ENCODE measurements around the gene NAA16.
"Not testable (repeated sequence)": the region's sequence is repeated elsewhere in the genome, so short reads cannot be mapped to it uniquely, and the experiment has no call there.

Gene NAA16

DNA sequence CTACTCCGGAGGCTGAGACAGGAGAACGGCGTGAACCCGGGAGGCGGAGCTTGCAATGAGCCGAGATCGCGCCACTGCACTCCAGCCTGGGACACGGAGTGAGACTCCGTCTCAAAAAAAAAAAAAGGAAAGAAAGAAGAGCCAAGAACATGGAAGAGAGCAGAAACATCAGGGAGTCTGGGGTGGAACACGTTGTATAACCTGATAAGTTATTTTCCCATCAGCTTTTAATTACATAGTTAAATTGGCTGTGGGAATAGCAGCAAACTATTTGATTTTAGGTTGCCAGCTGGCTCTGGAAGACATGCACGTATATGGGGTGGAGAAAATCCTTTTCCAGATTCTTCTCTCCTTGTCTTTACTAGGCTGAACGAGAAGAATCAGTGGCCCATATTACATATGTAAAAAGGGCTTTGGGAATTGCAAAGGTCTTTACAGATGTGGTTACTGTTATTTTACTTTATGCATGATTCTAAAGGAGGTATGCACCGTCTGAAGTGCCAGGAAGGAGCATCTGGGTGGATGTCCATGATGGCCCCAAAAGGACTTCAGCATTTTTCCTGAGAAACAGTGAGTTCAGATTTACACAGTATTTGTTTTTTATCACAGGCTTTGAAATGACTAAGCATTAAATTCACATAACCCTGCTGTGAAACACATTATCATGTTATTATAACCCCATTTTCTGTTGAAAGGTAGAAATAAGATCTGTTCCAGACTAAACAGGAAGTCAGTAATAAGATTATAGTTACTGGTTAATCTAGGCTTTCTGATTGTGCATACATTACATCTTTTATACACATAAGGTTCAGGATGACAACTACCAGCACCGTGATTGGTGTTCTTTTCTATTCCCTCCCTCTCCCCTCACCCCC lies 4.6 kb upstream of the NAA16 start:
- DNase-seq: no peak

DNA sequence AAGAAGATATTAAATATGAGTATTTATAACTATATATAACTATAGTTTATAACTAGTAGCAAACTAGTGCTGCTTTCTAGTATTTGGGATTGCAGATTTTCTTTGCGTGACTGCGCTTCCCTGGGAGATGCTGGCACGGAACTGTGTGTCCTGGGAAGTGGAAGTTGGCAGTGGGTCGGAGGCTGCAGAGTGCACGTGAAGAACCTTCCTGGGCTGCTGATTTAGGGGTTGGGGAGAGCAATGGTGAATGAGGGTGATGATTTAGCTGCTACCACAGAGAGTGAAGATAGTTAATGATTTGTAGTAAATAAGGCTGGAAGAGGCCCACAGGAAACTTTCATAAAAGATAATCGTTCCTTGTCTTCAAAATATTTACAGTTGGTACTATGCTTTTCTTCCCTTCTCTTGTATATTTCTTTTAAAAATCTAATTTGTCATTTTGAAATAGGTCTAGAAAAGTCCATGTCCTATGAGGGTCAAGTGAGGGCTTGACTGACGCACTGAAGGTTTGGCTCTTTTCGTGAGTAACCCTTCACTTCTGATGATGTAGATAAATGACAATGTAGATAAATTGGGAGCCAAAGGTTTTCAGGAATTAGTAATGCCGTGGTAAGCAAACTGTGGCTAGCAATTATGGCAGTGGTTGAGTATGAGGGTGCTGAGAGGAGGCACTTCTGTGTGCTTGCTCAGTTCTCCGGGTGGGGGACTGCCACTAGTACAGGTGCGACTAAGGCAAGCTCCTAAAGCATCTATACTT lies 3.0 kb upstream of the NAA16 start:
- DNase-seq: no peak

DNA sequence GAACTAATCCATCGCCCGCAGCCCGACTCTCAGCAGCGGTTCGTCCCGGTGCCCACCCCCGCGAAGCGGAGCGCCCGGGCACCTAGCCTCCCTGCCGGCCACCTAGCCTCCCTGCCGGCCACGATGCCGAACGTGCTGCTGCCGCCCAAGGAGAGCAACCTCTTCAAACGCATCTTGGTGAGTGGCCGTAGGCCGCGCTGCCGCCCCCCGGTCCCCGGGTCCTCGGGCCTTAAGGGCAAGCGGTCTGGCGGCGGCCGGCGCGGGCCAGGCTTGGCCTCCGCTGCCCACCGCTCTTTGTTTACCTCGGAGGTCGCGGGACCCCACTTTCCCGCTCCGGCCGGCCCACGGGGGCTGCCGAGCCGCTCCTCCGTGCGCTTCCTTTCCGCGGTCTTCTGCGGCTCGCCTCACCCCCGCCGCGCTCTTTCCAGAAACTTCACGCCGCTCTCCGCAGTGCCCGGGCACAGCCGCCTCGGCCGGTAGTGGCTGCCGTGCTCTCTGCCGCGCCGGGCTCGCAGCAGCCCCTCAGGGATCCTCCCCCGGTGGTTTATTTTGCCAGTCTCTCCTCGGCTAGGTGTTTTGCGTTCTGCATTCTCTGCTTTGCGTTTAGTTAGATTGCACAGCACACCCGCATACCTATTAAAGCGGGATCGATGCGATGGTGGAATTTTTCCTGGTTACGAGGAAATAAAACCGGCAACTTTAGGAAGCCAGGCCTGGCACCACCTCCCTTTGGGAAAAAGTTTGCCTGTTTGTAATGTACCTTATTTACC lies 524 bp downstream of the NAA16 start:
- no peak for DNase-seq

DNA sequence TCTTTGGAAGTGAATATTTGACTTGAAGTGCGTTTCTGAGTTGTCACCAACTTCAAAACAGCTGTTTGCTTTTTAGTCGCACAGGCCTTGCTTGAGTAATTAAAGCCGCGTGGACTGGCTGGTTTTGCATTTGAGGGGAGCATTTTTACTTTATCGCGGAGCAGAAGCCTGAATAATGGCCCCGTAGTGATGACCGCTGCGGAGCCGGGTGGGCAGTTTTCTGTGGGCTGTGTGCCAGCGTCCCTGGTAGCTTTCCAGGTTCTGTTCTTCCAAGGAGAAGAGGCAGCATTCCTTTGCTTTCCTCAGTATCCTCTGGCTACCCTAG lies 1.1 kb downstream of the NAA16 start:
- peak; percentile 21 for DNase-seq

DNA sequence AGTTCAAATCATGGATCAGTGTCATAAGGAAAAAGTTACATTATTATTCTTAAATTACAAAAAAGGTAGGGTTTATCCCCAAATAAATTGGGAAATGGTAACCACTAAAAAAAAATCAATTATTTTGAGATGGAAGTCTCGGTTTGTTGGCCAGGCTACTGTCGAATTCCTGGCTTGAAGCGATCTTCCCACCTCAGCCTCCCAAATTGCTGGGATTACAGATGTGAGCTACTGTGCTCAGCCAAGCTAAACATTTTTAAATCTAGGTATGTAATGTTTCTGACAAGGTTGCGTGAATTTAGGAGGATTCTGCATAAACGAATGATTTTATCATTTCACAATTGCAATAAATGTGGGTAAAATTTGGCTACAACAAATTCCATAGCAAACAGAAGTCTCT lies 2.0 kb downstream of the NAA16 start:
- no peak for DNase-seq

DNA sequence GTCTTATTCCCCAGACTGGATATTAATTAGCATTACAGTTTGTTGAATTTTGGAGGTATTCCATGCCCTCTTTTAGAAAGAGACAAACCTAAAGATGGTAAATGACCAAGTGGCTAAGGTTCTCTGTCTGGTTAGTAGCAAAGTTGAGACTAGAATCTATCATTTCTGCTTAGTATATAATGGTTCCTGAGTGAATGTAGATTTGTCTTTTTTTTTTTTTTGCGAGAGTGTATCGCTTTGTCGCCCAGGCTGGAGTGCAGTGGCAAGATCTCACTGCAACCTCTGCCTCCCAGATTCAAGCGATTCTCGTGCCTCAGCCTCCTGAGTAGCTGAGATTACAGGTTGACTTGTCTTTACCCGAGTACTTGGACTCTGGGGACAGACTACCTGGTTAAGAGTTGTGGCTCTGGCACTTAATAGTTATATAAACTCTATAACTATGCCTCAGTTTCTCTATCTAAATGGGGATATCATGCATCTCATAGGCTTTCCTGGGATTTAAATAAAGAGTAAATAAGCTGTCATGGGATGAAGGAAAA lies 2.7 kb downstream of the NAA16 start:
- no peak for DNase-seq

DNA sequence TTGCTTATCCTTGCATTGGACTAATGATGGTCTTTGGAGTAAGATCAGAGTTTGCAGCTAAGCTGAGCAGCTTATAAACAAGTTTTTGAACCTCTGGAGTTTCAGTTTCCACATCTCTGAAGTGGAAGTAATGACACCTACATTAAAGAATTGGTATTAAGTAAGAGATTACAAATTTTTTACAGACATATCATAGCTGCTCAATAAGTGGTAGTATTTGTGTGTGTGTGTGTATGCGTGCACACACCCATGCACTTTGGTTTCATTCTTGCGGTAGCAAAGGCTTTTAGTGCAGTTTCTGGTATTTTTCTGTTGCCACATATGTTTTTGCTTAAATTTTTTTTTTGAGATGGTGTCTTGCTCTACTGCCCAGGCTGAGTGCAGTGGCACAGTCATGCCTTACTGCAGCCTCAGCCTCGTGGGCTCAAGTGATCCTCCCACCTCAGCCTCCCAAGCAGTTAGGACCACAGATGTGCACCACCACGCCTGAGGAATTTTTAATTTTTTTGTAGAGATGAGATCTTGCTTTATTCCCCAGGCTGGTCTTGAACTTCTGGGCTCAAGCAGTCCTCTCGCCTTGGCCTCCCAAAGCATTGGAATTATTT lies 4.5 kb downstream of the NAA16 start:
- no peak for DNase-seq

DNA sequence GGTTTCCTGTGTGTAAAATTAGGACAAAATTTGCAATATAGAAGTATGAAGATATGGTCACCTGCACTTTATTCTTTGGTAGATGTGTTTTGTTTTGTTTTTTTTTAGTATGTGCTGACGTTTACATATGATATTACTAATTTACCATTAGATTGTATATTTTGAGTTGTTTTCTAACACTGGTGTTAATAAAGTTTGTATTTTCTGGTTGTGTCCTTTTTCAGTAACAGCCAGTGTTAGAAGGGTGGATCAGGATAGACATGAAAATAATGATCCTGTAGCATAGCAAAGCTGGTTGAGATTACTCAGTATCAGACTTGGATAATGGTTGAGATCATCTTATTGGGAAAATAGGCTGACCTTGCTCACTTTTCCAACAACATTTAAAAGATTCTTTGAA lies 6.2 kb downstream of the NAA16 start:
- DNase-seq: no peak

DNA sequence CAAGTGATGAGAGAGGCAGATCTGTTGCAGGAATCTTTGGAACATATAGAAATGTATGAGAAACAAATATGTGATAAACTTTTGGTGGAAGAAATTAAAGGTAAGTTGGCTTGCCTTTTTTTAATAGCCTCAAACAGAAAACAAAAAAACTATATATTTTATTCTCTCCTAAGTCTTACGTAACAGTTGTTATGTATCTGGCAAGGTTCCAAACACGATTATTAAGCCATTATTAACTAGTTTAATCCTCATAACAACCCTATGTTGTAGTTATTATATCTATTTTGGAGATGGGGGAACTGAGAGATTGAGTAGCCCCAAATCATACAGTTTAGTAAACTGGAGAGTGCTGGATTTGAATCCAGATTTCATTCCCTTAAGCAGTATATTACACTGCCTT lies 14.7 kb downstream of the NAA16 start:
- no peak for DNase-seq

DNA sequence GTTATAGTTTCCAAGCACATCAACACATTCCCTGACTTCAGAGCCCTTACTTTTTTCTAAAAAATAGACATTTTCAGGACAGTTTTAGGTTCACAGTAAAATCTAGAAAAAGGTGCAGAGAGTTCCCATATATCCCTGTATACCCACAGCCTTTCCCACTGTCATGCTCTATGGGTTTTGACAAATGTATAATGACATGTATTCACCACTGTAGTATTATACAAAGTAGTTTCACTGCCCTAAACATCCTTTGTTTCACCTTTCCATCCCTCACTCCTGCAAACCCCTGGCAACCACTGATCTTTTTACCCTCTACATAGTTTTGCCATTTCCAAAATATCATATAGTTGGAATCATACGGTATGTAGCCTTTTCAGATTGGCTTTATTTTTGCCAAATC lies 15.6 kb downstream of the NAA16 start:
- no peak for DNase-seq

DNA sequence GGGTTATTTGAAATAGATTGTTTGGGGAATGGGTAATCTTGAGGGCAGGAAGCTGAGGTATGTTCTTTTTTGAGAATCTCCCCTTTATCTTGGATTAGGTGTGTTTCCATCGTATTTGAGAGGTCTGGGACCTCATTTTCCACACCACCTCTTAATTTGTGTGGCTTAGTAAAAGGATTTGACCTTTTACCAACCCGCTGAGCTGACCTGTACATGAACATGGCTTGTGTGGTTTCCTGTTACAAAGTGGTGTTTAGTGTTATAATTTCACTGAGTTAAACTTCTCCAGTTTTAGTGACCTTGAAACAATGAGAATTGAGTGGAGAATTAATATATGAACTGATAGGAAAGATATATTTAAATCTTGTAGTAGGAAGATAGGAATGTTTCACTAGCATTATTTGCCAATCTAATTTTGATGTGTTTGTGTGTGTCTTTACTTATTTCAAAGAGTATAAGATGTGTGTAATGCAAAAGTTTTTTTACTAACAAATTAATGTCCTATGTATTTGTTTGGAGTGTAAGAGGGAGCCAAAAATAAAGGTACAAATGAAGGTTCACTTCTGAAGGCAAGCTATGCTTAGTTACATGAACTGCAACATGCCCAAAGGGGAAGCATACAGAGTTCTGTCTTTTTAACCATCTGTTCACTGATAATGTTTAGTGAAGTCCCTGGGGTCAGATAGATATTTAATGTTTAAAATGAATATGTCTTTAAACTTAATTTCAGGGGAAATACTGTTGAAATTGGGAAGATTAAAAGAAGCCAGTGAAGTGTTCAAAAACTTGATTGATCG lies 17.1 kb downstream of the NAA16 start:
- DNase-seq: no peak

DNA sequence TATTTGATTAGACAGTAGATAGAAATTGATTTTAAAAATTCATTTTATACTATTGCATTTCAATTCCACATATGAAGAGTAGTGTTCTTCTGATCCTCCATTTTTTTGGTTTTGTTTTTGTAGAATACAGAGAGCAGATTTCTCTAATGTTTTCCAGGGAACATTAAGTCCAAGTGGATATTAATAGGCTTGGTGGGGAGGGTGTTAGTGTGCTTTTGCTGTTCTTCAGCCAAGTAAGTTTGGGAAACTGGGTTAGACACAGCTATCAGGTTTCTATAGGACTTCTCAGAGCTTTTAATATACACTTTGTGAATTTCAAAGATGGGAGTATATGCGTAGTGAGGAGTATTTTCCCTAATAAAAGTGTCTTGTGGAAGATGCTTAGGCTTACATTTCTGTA lies 21.8 kb downstream of the NAA16 start:
- DNase-seq: no peak

DNA sequence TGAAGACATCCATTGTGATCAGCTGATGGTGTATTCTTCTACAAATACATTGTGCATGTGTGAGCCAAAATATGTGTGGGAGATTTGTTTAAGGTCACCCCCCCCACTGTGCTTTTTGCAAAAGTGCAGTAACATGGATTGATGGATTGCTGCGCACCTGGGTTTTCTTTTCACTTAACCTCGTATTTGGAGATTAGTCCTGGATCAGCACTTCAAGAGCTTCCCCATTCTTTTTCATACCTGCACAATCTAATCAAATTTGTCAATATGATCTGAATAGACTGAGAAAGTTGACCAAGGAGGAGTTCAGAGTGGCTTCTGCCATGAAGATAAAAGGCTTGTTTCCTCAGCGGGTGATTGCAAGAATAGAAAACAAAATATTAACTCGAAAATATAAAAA lies 23.7 kb downstream of the NAA16 start:
- no peak for DNase-seq

DNA sequence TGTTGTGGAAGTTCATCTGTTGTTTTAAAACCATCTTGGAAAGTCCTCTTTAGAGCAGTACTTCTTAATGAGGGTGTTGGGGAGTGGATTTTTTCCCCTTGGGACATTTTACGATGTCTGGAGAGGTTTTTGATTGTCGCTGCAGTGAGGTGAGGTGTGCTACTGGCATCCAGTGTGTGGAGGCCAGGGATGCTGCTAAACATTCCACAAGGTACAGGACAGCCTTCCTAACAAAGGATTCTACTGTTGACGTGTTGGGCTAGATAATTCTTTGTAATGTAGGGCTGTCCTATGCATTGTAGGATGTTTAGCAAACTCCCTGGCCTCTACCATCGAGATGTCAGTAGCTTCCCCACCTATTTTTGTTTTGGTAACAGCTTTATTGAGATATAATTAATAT lies 33.3 kb downstream of the NAA16 start:
- DNase-seq: no peak

DNA sequence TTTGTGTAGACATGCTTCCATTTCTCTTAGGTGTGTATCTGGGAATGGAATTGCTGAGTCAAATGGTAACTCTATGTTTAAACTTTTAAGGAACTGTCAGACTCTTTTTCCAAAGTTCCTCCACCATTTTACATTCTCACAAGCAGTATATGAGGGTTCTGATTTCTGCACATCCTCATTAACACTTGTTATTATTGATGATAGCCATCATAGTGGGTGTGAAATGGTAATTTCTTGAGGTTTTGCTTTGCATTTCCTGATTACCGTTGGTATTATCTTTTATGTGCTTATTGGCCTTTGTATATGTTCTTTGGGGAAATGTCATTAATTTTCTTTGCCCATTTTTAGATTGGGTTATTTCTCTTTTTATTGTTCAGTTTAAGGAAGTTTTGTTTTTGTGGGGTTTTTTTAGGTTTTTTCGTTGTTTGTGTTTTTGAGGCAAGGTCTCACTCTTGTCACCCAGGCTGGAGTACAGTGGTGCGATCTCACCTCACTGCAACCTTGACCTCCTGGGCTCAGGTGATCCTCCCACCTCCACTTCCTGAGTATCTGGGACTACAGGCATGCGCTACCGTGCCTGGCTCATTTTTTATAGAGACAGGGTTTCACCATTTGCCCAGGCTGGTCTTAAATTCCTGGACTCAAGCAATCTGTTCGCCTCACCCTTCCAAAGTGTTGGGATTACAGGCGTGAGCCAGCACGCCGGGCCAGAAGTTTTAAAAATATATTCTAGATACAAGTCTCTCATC lies 34.3 kb downstream of the NAA16 start:
- no peak for DNase-seq

DNA sequence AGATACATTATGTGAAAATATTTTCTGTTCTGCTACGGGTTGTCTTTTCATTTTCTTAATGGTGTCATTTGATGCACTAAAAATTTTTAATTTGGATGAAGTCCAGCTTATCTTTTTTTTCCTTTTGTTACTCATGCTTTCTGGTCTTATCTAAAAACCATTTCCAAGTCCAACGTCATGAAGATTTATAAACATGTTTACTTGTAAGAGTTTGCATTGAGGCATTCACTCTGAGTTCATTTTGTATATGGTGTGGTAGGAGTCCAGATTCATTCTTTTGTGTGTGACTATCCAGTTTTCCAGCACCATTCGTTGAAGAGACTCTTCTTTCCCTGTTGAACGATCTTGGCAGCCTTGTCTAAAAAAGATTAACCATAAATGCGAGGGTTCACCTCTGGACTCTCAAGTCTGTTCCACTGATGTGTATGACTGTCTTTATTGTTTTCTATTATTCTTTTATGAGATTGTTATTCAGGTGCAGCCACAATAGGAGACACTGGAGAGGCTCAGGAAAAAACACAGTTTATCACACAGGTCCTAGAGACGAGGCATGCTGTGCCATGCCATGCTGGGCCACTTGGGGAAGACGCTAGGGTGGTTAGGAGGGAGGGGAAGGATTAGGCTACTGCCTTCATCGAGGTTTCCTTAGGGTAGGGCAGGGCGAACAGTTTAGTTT lies 35.0 kb downstream of the NAA16 start:
- no peak for DNase-seq

DNA sequence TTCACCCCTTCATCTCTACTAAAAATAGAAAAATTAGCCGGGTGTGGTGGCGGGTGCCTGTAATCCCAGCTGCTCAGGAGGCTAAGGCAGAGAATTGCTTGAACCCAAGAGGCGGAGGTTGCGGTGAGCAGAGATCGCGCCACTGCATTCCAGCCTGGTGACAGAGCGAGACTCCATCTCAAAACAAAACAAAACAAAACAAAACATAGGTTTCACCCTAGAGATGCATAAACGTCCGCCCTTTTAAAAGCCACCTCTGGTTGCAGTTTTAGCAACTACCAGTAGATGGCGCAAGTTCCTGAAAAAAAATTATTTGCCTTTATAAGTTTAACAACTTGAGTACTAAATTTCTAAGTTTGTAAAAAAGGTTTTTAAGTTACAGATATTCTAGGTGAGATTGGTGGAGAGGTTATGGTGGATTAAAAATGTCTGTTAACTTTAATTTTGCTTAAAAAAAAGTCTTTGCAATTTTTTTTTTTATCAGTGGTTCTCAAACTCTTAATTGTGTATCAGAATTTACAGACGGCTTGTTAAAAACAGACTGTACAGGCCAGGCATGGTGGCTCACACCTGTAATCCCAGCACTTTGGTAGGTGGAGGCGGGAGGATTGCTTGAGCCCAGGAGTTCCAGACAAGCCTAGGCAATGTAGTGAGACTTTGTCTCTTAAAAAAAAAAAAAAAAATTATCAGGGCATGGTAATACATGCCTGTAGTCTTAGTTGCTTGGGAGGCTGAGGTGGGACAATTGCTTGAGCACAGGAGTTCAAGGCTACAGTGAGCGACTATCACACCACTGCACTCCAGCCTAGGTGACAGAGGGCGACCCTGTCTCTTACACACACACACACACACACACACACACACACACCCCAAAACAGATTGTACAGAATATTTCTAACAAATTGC lies 42.1 kb downstream of the NAA16 start:
- DNase-seq: no peak

DNA sequence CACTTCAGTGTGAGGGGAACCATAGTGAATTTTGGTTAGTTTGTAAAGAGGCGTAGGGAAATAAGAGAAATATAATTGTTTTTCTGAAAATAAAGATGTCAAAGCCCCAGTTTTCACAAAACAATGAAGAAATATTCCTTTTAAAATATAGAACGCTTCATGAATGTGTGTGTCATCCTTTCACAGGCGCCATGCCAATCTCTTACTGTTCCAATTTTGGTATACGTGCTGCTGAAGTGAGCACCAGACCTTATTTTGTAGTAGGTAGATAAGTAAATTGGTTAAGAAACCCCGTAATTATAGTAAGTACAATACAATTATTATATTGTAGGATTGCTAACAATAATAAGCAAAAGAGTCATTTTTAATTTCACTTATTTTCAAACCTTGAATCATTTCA lies 43.3 kb downstream of the NAA16 start:
- DNase-seq: no peak

DNA sequence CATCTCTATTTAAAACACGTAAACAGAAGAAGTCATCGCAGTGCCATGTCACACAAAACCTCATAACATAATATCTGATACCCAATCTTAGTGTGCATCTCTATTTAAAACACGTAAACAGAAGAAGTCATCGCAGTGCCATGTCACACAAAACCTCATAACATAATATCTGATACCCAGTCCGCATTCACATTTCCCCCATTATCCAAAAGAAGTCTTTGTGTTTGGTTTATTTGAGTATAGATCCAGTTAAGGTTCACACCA lies 45.2 kb downstream of the NAA16 start:
- DNase-seq: not testable (repeated sequence)

DNA sequence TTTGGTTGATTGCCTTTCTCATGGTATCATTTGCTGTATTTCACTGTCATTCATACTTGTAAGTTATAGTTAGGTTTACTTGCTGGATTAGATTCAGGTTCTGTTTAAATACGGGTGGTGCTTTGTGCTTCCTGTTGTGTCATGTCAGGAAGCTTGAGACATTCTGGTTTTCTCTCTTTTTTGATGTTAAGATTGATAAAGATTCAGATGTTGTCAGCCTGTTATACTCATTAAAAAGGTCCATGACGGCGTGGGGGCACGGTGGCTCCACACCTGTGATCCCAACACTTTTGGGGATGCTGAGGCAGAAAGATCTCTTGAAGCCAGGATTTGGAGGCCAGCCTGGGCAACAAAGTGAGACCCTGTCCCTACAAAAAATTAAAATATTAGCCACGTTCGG lies 45.7 kb downstream of the NAA16 start:
- DNase-seq: no peak
